GM03348 (cell line): ENCODE results near the gene KHDC4.
"Not testable (repeated sequence)": the region's sequence is repeated elsewhere in the genome, so short reads cannot be mapped to it uniquely, and the experiment has no call there.

Experiments
- DNase-seq: peaks from one replicate; pipeline ENCODE4 v3.0.0; 2012; ENCODE audit warnings: low spot score

Gene KHDC4

DNA sequence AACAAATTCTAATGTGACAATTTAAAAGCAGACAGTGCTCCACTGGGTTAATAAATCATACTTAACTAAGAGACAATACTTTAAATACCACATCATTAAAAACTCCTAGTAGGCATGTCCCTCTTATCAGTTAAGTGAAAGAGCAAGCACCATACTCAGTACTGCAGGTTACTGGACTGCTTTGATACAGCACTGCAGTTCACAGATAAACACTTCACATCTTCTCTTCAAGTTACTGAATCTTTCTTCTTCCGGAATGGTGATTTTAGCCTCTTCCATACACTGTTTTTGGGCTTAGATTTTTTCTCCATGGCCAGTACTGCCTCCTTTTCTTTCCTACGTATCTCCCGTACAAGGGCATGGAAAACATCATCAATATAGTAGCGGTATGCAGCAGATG is 34.1 kb downstream of the KHDC4 start:
- no peak for DNase-seq

- DNase-seq = no peak
Observed at GRCh38 chr1:155899683-155900082, 34.5 kb downstream of the KHDC4 start.

GRCh38 chr1:155898888-155899287 is 35.3 kb downstream of the KHDC4 start:
- DNase-seq = no peak

GRCh38 chr1:155897746-155898145 is 36.5 kb downstream of the KHDC4 start:
- DNase-seq = no peak

GRCh38 chr1:155896476-155896875 is 37.7 kb downstream of the KHDC4 start:
- not testable (repeated sequence) for DNase-seq

DNA sequence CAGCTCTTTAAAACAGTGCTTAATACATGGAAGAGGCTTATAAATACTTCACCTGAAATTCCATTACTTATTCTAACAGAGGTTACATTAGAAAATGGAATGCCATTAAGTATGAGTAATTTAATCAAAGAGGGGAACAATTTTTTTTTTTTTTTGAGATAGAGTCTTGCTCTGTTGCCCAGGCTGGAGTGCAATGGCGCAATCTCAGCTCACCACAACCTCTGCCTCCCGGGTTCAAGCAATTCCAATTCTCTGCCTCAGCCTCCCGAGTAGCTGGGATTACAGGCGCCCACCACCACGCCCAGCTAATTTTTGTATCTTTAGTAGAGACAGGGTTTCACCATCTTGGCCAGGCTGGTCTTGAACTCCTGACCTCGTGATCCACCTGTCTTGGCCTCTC is 38.6 kb downstream of the KHDC4 start:
- DNase-seq = not testable (repeated sequence)

- peak; percentile 81 for DNase-seq
Observed at GRCh38 chr1:155893389-155894142, 40.6 kb downstream of the KHDC4 start.

DNA sequence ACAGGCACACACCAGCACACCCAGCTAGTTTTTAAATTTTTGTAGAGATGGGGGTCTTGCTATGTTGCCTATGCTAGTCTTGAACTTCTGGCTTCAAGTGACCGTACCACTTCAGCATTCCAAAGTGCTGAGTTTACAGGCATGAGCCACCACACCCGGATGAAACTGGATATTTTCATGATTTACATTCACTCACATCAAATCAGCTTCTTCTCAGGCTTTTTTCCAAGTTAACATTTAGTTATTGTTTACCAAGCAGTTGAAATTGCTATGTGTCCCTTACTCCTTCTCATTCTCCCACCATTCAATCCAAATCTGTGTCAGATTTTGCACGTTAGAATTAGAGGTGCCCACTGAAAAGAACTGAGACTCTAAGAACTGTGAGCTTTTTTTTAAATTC is 41.4 kb downstream of the KHDC4 start:
- peak; percentile 55 for DNase-seq

- DNase-seq = no peak
Observed at GRCh38 chr1:155890251-155890650, 44.0 kb downstream of the KHDC4 start.

DNA sequence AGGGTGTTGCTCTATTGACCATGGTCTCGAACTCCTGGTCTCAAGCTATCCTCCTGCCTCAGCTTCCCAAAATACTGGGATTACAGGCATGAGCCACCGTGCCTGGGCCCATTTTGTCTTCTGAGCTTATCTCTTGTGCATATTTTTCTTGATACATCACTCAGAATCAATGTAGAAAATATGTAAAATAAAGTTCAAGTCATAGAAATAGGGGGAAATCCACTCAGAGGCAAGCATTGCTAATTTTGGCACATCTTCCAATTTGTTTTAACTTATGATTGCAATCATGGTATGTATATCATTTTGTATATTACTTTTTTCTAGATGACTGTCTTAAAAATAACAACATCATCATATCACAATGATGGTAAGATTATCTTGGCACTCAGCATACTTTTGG is 44.6 kb downstream of the KHDC4 start:
- peak; percentile 30 for DNase-seq

DNA sequence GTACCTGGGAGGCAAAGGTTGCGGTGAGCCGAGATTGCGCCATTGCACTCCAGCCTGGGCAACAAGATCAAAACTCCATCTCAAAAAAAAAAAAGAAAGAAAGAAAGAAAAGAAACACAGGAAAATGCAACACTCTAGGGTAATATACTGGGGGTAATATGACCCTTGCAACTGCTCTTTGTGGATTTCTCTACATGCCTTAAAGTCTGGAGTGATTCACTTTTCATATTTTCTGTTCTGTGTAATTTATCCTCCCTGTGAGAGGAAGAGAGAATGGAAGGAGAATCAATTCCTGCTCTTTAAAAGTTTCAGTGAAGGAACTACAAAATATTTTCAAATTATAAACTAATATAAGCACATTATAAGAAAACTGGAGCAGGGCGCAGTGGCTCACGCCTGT is 45.7 kb downstream of the KHDC4 start:
- peak; percentile 19 for DNase-seq

DNA sequence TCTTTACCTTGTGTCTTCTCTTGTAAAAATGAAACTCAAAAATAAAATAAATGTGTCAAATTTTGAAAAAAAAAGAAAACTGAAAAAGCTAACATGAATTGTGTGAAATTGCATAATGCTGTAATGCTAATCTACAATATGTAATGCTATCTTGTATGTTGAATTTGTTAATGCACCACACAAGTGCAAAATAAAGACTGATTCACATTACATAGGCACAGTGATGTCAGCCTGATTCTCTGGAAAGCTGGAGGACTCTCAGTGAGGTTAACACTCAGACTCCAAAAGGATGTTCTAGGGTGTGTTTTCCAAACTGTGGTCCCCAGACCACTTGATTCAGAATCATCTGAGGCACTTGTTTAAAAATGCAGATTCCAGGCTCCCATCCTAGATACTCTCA is 49.2 kb downstream of the KHDC4 start:
- no peak for DNase-seq

DNA sequence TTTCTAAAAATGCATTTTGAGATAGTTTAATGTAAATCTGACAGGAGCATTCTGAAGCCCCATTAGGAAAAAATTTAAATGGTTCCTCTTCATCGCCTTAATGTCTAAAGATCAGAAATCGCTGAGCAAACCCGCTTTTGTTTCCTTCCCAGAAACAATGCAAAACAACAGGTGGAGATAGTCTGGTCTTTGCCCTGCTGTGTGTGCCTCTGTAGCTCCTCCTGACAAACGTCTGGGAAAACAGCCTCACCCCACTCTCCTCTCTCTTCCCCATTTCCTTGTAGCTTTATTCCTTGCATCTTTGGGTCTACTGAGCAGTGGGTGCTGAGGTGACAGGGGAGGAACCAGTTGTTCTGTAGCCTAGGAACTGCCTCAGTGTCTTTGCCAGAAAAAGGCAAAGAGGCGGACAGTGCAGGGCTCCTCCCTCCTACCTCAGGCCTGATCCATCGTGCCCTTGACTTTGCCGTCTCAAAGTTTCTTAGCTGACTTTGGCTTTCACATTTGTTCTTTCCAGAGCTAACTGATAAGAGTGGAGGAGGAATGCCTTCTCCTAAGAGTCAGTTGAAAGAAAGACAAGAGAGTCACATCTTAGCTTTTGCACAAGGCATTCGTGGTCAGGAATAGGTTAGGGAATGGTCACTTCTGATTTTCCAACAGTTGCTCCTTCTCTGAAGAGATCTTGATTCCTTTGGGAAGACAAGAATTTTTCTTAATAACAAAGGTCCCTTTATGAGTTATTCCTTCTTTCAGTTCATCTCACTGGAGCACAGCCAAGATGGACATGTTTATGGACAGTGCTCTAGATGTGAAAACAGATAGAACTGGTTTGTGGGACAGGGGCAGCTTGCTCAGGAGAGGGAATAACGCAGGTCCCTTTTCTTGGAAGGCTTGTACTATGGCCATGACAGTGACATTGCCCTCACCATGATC is 49.9 kb downstream of the KHDC4 start:
- DNase-seq = no peak

GRCh38 chr1:155882766-155883165 is 51.4 kb downstream of the KHDC4 start:
- no peak for DNase-seq

GRCh38 chr1:155882235-155882634 is 52.0 kb downstream of the KHDC4 start:
- no peak for DNase-seq

DNA sequence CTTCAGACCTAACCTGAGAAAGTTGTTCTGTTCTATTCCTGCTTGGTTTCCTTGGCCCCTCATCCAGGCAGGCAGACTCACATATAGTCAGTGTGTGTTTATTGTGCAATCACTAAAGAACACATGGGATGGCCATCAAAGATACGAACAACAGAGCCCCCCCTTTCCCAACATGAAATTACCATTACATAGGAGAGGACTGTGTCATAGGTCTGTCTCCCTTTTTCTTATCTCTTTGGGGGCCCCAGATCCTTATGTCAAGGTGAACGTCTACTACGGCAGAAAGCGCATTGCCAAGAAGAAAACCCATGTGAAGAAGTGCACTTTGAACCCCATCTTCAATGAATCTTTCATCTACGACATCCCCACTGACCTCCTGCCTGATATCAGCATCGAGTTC is 53.3 kb downstream of the KHDC4 start:
- no peak for DNase-seq

DNA sequence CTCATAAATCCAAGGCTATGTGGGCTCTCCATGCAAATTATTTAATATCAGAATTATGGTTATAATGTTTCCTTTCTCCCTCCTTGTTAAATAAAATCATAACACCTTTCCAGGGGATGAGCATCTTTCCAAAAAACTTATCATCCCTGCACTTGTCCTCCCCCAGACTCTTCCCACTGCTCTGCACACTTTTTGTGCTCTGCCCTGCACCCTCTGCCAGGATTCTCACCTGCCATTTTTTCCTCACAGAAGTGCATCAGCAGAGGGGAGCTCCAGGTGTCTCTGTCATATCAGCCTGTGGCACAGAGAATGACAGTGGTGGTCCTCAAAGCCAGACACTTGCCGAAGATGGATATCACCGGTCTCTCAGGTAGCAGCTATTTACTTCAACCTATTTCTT is 54.0 kb downstream of the KHDC4 start:
- no peak for DNase-seq

GRCh38 chr1:155877945-155878344 is 56.3 kb downstream of the KHDC4 start:
- no peak for DNase-seq

- DNase-seq = no peak
Observed at GRCh38 chr1:155873860-155874259, 60.4 kb downstream of the KHDC4 start.

DNA sequence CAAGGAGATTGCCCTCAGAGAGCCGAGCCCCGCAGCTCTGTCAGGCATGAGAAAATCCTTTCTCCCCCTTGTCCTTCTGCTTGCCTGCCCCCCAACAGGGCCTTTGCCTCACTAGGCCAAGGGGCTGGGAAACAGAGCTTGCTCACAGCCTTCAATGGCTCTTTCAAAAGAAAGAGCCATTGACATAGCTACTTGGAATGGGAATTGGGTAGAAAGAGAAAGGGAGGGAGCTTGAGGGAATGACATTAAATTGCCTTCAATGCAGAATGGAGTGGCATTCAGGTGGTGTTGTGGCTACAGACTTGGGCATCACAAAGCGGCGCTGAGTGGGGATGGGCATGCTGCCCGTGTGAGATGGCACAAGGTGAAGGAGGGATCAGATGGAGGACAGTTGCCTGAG is 61.7 kb downstream of the KHDC4 start:
- no peak for DNase-seq

- no peak for DNase-seq
Observed at GRCh38 chr1:155871390-155871789, 62.8 kb downstream of the KHDC4 start.

GRCh38 chr1:155867766-155868165 is 66.4 kb downstream of the KHDC4 start:
- DNase-seq = no peak

GRCh38 chr1:155864393-155864792 is 69.8 kb downstream of the KHDC4 start:
- DNase-seq = no peak
